ENCODE results near the gene ZNF397.

ZNF397 gene

GRCh38 chr18:35244671-35245070, 3.8 kb downstream of the ZNF397 start:
- ChIA-PET CTCF (no interaction called here), POLR2A (ENCODE audit: low non-redundant PET) (no interaction called here)
- TF ChIP-seq CTCF (conservative IDR thresholded peaks at IDR 0.05; ENCODE audit: low read depth) = no peak
- DNase-seq (ENCODE audit: low spot score) = no peak
- H3K27ac ChIP-seq = no peak overlapping the region

GRCh38 chr18:35245719-35246317, 5.0 kb downstream of the ZNF397 start:
- POLR2A ChIA-PET (ENCODE audit: low non-redundant PET) = no interaction called here

GRCh38 chr18:35246831-35247230, 6.0 kb downstream of the ZNF397 start:
- TF ChIP-seq CTCF (conservative IDR thresholded peaks at IDR 0.05; ENCODE audit: low read depth) = no peak
- no peak for DNase-seq (ENCODE audit: low spot score)
- H3K27ac ChIP-seq = no peak overlapping the region
- ChIA-PET POLR2A (ENCODE audit: low non-redundant PET) (no interaction called here), CTCF (no interaction called here)

More at GRCh38 chr18:35245719-35246317, 5.0 kb downstream of the ZNF397 start:
- DNase-seq (ENCODE audit: low spot score) = no peak
- TF ChIP-seq CTCF (conservative IDR thresholded peaks at IDR 0.05; ENCODE audit: low read depth) = no peak
- no peak overlapping the region for H3K27ac ChIP-seq
- CTCF ChIA-PET = no interaction called here

- CTCF ChIA-PET = no interaction called here
- no peak for DNase-seq (ENCODE audit: low spot score)
- TF ChIP-seq CTCF (conservative IDR thresholded peaks at IDR 0.05; ENCODE audit: low read depth) = no peak
- POLR2A ChIA-PET (ENCODE audit: low non-redundant PET) = no interaction called here
- no peak overlapping the region for H3K27ac ChIP-seq
Observed at GRCh38 chr18:35247412-35248249, 6.8 kb downstream of the ZNF397 start.

GRCh38 chr18:35248429-35248828, 7.6 kb downstream of the ZNF397 start:
- H3K27ac ChIP-seq = no peak overlapping the region
- DNase-seq (ENCODE audit: low spot score) = no peak
- CTCF ChIA-PET = no interaction called here
- TF ChIP-seq CTCF (conservative IDR thresholded peaks at IDR 0.05; ENCODE audit: low read depth) = no peak
- POLR2A ChIA-PET (ENCODE audit: low non-redundant PET) = no interaction called here

GRCh38 chr18:35252466-35252865, 11.6 kb downstream of the ZNF397 start:
- H3K27ac ChIP-seq = no peak overlapping the region
- no peak for TF ChIP-seq CTCF (conservative IDR thresholded peaks at IDR 0.05; ENCODE audit: low read depth)
- ChIA-PET CTCF (no interaction called here), POLR2A (ENCODE audit: low non-redundant PET) (no interaction called here)
- no peak for DNase-seq (ENCODE audit: low spot score)

Data from RWPE1 (cell line).